Transverse colon (tissue), 4 donors: ENCODE data around the gene CREBBP. TPM values are rescaled to one million over a fixed set of nuclear protein-coding genes. Genes with fewer than 3 reads are reported as not detected.

Experiments used
- DNase-seq: peaks from one replicate; pipeline ENCODE4 v3.0.0-alpha.2; 2019
- H3K27ac ChIP-seq, 4 donors: fragments of 200-600 bp; sonication (generic); 2 replicates each; pipeline ENCODE4 v1.5.1; 2016 to 2018; ENCODE audit warnings: inconsistent platforms in 4 of 4
- H3K27me3 ChIP-seq: fragments of 200-600 bp; sonication (generic); 2 replicates; pipeline ENCODE4 v1.5.1; 2017; ENCODE audit warnings: inconsistent platforms
- H3K36me3 ChIP-seq, 4 donors: fragments of 200-600 bp; sonication (generic); 2 replicates each; pipeline ENCODE4 v1.5.1; 2017 to 2019; ENCODE audit warnings: inconsistent platforms in 4 of 4
- H3K4me1 ChIP-seq, 4 donors: fragments of 200-600 bp; sonication (generic); 2 replicates each; pipeline ENCODE4 v1.5.1; 2017 to 2020; ENCODE audit warnings: inconsistent platforms in 4 of 4
- H3K4me3 ChIP-seq, 4 donors: fragments of 200-600 bp; sonication (generic); 1 replicate in 1 of 4; 2 replicates in 3 of 4; pipeline versions ENCODE4 v1.5.1 to v1.6.1; 2017 to 2019; ENCODE audit warnings: inconsistent platforms in 4 of 4
- H3K9me3 ChIP-seq, 2 donors: fragments of 200-600 bp; sonication (generic); 2 replicates each; pipeline ENCODE4 v1.5.1; 2017 to 2019; ENCODE audit warnings: inconsistent platforms in 2 of 2
- EP300 ChIP-seq: sonication (generic); formaldehyde crosslinking; IDR thresholded peaks from one replicate; pipeline ENCODE4 v1.6.1; 2017; ENCODE audit warnings: antibody characterized with exemption, low read depth
- POLR2A ChIP-seq: fragments of 450-650 bp; IDR thresholded peaks from one replicate; pipeline ENCODE4 v1.6.1; 2016; ENCODE audit warnings: antibody characterized with exemption, mild to moderate bottlenecking, moderate library complexity
- POLR2AphosphoS5 ChIP-seq, 3 donors: sonication (generic); formaldehyde crosslinking; IDR thresholded peaks; one replicate each; pipeline ENCODE4 v1.6.1; 2016; ENCODE audit warnings: antibody characterized with exemption in 3 of 3
- WGBS, 2 donors: methylation state at CpG; one replicate each; pipeline ENCODE4 v1.1.5; 2018; ENCODE audit warnings: low coverage in 1 of 2; 5-methylcytosine and 5-hydroxymethylcytosine counted together
- in situ Hi-C, 4 donors: fragments of 200-750 bp; cut with MboI; loops; one replicate each; pipeline versions ENCODE4 v1.15.0 to v1.15.1; 2017; ENCODE audit warnings: low sequenced_read_pairs in 3 of 4, low pct_ligation_motif_present in 1 of 4, low pct_unique_long_range_greater_than_20kb in 1 of 4
- intact Hi-C: fragments of 100-400 bp; cut with DNase I; formaldehyde crosslinking; loops from one replicate; pipeline ENCODE4 v1.15.1; 2023; ENCODE audit warnings: low total_unique reads
- total RNA-seq, 4 donors: library from RNA; depleted of rRNA; stranded (reverse); fragments of >200 nt; gene quantifications; one replicate each; pipeline ENCODE4 v1.1.0, GENCODE V29; 2016
- TF ChIP-seq, protein P1 (sequence below), 5 experiments: fragments of 200-600 bp in 3 of 5; fragments of 450-650 bp in 2 of 5; sonication (generic) in 3 of 5; IDR thresholded peaks; 1 replicate in 2 of 5; 2 replicates in 3 of 5; pipeline ENCODE4 v1.5.1; 2016 to 2017; ENCODE audit warnings: antibody characterized with exemption in 5 of 5, inconsistent platforms in 3 of 5, mild to moderate bottlenecking in 2 of 5, moderate library complexity in 1 of 5

The CREBBP gene
- total RNA-seq, 4 donors from 2014 or later, result 52.4 to 235 (median 98.7) TPM

DNA sequence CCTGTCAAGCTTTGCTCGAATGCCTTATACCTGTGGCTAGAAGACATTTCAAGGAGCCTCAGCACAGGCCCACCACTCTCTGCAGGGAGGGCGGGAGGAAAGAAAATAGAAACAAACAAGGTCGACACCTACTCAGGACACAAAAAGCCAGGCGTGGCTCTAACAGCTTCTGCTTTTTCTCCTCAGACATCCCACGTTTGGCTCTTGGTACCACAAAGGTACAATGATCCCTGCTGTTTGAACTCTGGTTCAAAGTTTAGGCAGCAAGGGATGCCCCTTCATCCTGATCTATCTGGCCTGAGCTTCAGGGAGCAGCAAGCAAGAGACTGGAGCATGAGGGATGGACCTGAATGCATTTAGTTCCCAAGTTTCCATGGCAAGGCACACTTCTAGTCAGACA is 57.1 kb downstream of the CREBBP start:
- intact Hi-C loops, result no loop called here
- Histone ChIP-seq H3K36me3 (no peaks in the 10 kb centered on the region), H3K27me3 (no peaks in the 10 kb centered on the region), H3K9me3 (no peaks in the 10 kb centered on the region), H3K27ac (no peak overlapping the region), H3K4me1 (peaks cover 23 to 61% (median 47%) of the 10 kb centered on the region in 4 donors), H3K4me3 (no peak overlapping the region)
- no peak for TF ChIP-seq EP300
- TF ChIP-seq POLR2AphosphoS5 (IDR thresholded peaks at IDR 0.05), result no peak
- no peak for TF ChIP-seq POLR2A
- WGBS, 2 donors, result 62 to 69% methylated on average over 4 to 5 of the region's 5 CpGs
- in situ Hi-C loops, result no loop called here
- no peak for DNase-seq

DNA sequence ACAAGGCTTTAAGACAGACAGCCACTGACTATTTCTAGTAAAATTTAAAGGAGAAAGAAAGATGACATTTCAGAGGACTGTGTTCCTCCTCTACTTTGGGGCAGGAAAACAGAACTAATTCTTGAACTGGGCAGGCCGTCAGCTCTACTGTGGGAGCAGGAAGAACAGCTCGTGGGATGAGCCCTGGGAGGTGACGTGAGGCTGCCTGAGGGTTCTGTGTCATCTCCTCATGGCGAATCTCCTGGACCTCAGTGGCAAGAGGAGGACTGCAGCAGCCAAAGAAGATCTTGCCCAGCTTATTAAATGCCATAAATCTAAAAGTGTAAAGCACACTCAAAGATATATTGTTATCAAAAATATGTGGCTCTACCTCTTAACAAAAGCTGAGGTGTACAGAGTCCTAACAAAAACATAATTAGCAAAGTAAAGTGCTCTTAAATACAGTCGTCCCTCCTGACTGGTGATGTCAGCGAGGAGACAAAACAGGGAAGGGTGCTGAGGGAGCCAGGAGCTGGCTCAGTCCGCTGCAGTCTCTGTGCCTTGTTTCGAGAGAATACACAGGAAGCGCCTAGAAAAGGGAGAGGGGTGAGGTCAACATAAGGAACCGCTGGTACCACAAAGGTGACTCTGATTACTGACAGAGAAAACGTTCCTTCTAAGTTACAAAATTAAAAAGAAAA is 58.0 kb downstream of the CREBBP start:
- Histone ChIP-seq H3K4me3 (no peak overlapping the region), H3K4me1 (peaks cover 23 to 67% (median 47%) of the 10 kb centered on the region in 4 donors), H3K27ac (no peak overlapping the region), H3K27me3 (no peaks in the 10 kb centered on the region), H3K9me3 (no peaks in the 10 kb centered on the region), H3K36me3 (no peaks in the 10 kb centered on the region)
- no peak for TF ChIP-seq EP300
- no peak for TF ChIP-seq POLR2AphosphoS5 (IDR thresholded peaks at IDR 0.05)
- TF ChIP-seq, protein P1, sequence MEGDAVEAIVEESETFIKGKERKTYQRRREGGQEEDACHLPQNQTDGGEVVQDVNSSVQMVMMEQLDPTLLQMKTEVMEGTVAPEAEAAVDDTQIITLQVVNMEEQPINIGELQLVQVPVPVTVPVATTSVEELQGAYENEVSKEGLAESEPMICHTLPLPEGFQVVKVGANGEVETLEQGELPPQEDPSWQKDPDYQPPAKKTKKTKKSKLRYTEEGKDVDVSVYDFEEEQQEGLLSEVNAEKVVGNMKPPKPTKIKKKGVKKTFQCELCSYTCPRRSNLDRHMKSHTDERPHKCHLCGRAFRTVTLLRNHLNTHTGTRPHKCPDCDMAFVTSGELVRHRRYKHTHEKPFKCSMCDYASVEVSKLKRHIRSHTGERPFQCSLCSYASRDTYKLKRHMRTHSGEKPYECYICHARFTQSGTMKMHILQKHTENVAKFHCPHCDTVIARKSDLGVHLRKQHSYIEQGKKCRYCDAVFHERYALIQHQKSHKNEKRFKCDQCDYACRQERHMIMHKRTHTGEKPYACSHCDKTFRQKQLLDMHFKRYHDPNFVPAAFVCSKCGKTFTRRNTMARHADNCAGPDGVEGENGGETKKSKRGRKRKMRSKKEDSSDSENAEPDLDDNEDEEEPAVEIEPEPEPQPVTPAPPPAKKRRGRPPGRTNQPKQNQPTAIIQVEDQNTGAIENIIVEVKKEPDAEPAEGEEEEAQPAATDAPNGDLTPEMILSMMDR (IDR thresholded peaks at IDR 0.05), result no peak
- no peak for TF ChIP-seq POLR2A
- intact Hi-C loops, result no loop called here
- no peak for DNase-seq
- in situ Hi-C loops, result no loop called here
- 72 to 75% methylated on average over 11 of the region's 11 CpGs for WGBS, 2 donors

DNA sequence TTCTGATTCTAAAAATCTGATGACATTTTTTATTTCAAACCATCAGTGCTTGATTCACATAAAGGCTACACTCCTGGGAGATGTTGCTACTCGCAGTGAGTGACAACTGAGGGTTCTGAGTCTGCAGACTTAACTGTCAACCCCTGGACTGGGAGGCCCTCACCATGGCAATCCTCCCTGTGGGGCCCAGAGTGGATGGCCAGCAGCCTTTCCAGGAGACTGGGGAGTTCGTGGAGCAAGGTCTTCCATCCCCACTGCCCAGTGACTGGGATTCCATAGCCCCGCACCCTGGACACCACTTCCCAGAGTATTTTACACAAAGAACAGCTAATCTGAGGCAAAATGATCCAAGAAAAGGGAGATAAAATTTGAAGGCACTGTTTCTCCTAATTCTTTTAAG is 59.3 kb downstream of the CREBBP start:
- no peak for TF ChIP-seq EP300
- no peak for TF ChIP-seq POLR2A
- no peak for TF ChIP-seq POLR2AphosphoS5 (IDR thresholded peaks at IDR 0.05)
- TF ChIP-seq, protein P1 (IDR thresholded peaks at IDR 0.05), result no peak
- Histone ChIP-seq H3K4me1 (peaks cover 23 to 78% (median 47%) of the 10 kb centered on the region in 4 donors), H3K9me3 (no peaks in the 10 kb centered on the region), H3K27ac (no peak overlapping the region), H3K27me3 (no peaks in the 10 kb centered on the region), H3K4me3 (no peak overlapping the region), H3K36me3 (no peaks in the 10 kb centered on the region)
- 95% methylated on average over 3 of the region's 3 CpGs; no CpG with 5 or more reads in 1 of the 2 donors for WGBS, 2 donors
- in situ Hi-C loops, result no loop called here
- intact Hi-C loops, result no loop called here
- no peak for DNase-seq

DNA sequence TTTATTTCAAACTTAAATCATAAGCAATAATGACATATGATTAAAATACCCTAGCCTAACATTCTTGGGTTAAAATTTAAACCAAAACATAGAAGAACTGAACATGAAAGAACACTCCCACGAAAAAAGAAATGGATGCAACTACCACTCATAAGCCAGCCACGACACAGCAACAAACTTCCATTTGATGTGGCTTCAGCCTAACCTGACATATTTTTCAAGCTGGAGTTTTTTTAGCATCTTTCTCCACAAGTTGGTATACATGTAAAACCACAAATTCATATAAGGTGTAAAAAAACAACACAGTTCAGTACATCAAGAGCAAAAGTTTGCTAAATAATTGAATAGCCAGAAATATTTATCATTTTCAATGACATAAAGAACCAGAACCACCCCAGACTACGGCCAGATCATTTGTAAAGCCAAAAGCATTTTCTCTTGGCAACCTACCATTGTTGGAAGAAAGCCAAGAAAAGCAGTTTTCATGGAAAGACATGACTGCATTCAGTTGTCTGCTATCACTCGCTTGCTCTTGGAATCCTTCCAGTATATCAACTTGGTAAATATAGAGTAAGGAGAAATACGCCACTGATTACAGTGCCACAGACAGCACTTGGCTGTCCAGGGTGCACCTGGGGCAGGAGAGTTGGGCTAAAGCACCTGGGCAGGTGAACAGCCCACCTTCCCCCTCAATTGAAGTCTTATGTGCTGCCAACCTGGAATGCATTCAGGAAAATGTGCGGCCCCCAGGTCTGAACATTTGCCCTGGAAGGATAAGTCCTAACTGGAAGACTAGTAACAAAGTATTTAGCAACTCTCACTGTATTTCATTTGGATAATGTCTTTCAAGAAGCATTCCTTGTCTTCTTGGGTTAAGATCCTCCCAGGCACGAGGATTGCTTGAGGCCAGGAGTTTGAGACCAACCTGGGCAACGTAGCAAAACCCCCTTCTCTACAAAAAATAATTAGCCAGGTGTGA is 60.5 kb downstream of the CREBBP start:
- Histone ChIP-seq H3K4me1 (peaks cover 23 to 85% (median 47%) of the 10 kb centered on the region in 4 donors), H3K27me3 (no peaks in the 10 kb centered on the region), H3K27ac (no peak overlapping the region), H3K9me3 (no peaks in the 10 kb centered on the region), H3K4me3 (no peak overlapping the region), H3K36me3 (no peaks in the 10 kb centered on the region)
- intact Hi-C loops, result no loop called here
- DNase-seq, result peak; percentile 19
- 8 to 36% methylated on average over 2 to 8 of the region's 8 CpGs for WGBS, 2 donors
- in situ Hi-C loops, result no loop called here
- TF ChIP-seq POLR2A, result no peak
- TF ChIP-seq, protein P1 (IDR thresholded peaks at IDR 0.05), result no peak
- peak in 1 of 3 donors; percentile 34 for TF ChIP-seq POLR2AphosphoS5 (IDR thresholded peaks at IDR 0.05)
- TF ChIP-seq EP300, result no peak
